Hematopoietic multipotent progenitor cell treated with erythropoietin and hydrocortisone succinate and interleukin-3 and kit ligand, for 6 days (in vitro differentiated cells): Measurements from ENCODE around the gene RNF149.
"Not testable (repeated sequence)": the region's sequence is repeated elsewhere in the genome, so short reads cannot be mapped to it uniquely, and the experiment has no call there.

ENCODE experiments used
- DNase-seq: peaks from one replicate; pipeline ENCODE4 v3.0.0-alpha.2; 2015

Gene RNF149

GRCh38 chr2:101253013-101253702 is 55.3 kb downstream of the RNF149 start:
- peak; percentile 71 for DNase-seq

DNA sequence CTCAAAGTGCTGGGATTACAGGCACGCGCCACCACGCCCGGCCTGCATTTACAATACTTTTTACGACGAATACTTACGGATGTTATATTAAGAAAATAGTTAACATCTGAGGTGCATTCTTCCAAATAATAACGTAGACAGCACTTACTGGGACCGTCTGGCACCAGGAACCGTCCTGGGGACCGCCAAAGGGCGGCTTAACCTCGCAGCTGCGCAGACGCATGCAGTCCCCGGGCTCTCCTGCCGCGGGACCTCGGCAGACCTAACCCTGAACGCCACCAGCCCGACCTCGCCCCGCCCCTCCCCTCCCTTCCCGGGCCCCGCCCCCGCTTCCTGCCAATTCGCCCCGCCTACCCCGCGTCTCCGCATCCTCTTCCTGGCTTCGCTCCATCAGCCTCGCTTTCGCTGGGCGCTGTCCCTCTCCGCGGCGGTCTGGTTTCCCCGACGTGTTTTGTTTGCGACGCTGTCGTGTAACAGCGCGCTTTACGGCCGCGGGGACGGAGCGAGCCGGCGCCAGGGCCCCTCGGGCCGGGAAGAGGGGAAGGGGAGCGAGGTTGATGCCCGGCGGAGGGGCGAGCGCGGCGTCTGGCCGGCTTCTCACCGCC is 56.0 kb downstream of the RNF149 start, which contains the start of gene CNOT11:
CNOT11 (plus strand) TSS at position 479 of the 605 bp plus-strand sequence; CDS start at position 558, 79 bp downstream.
- DNase-seq = peak; percentile 99

- DNase-seq = peak; percentile 50
Observed at GRCh38 chr2:101251844-101252407, 56.6 kb downstream of the RNF149 start.

DNA sequence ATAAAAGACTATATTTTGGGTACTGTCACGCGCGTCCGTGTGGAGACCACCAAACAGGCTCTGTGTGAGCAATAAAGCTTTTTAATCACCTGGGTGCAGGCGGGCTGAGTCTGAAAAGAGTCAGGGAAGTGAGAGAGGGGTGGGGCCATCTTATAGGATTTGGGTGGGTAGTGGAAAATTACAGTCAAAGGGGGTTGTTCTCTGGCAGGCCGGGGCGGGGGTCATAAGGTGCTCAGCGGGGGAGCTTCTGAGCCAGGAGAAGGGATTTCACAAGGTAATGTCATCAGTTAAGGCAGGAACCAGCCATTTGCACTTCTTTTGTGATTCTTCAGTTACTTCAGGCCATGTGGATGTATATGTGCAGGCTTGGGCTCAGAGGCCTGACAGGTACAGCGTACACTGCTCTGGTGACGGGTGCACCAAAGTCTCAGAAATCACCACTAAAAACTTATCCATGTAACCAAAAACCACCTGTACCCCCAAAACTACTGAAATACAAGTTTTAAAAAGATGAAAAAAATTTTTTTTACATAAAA is 57.2 kb downstream of the RNF149 start:
- DNase-seq = not testable (repeated sequence)

- no peak for DNase-seq
Observed at GRCh38 chr2:101249826-101250225, 58.7 kb downstream of the RNF149 start.

- peak; percentile 37 for DNase-seq
Observed at GRCh38 chr2:101248756-101249155, 59.7 kb downstream of the RNF149 start.

DNA sequence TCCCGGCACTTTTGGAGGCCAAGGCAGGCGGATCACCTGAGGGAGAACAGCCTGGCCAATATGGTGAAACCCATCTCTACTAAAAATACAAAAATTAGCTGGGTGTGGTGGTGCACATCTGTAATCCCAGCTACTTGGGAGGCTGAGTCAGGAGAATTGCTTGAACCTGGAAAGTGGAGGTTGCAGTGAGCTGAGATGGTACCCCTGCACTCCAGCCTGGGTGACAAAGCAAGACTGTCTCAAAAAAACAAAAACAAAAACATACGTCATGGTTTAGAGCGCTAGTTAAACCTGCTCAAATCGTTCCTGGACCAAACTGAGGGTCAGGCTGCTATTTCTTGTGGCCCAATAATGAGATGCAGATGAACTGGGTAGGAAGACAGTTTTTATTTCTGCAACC is 63.0 kb downstream of the RNF149 start:
- not testable (repeated sequence) for DNase-seq

DNA sequence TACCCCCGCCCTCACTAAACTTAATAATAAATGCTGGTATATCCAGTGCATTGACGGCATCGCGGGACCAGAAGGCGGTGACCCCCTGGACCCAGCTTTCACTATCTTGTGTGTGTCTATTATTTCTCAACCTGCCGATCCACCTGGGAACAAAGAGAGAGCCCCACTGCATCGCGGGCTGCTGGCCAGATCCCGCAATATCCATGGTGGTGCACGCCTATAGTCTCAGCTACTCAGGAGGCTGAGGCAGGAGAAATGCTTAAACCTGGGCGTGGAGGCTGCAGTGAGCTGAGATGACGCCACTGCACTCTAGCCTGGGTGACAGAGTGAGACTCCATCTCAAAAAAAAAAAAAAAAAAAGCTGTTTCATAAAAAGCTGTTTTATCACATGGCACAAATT is 63.6 kb downstream of the RNF149 start:
- not testable (repeated sequence) for DNase-seq

- not testable (repeated sequence) for DNase-seq
Observed at GRCh38 chr2:101244373-101244772, 64.1 kb downstream of the RNF149 start.

DNA sequence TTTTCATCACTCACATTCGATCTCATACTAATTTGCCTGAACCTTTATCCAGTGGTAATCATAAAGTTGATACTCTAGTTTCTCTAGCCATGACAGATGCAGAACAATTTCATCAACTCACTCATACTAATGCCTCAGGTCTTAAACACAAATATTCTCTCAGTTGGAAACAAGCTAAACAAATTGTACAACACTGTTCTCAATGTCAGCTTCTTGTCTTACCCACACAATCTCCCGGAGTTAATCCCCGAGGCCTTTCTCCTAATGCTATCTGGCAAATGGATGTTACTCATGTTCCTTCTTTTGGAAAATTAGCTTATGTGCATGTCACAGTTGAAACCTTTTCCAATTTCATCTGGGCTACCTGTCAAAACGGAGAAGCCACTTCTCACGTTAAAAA is 67.3 kb downstream of the RNF149 start:
- DNase-seq = no peak

- DNase-seq = peak; percentile 67
Observed at GRCh38 chr2:101240694-101241093, 67.8 kb downstream of the RNF149 start.

- not testable (repeated sequence) for DNase-seq
Observed at GRCh38 chr2:101239760-101240118, 68.8 kb downstream of the RNF149 start.

GRCh38 chr2:101238930-101239759 is 69.4 kb downstream of the RNF149 start:
- no peak for DNase-seq

DNA sequence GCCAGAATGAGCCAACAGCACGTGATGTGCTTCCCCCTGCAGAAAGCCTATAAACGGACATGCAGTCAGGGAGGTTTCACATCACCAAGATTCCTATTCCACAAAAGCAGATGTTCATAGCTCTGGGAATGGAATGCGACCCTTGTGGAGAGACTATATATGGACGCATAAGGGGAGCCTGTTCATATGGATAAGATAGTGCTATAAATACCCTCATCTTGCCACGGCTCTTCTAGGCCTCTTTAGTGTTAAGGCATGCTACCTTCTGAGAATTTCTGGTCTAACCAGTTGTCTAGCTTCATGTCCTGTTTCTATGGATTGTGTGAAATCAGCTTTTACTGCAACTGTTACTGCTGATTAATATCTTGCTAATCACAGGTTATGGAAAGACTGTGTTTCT is 70.6 kb downstream of the RNF149 start:
- not testable (repeated sequence) for DNase-seq

- not testable (repeated sequence) for DNase-seq
Observed at GRCh38 chr2:101235956-101236355, 72.5 kb downstream of the RNF149 start.

DNA sequence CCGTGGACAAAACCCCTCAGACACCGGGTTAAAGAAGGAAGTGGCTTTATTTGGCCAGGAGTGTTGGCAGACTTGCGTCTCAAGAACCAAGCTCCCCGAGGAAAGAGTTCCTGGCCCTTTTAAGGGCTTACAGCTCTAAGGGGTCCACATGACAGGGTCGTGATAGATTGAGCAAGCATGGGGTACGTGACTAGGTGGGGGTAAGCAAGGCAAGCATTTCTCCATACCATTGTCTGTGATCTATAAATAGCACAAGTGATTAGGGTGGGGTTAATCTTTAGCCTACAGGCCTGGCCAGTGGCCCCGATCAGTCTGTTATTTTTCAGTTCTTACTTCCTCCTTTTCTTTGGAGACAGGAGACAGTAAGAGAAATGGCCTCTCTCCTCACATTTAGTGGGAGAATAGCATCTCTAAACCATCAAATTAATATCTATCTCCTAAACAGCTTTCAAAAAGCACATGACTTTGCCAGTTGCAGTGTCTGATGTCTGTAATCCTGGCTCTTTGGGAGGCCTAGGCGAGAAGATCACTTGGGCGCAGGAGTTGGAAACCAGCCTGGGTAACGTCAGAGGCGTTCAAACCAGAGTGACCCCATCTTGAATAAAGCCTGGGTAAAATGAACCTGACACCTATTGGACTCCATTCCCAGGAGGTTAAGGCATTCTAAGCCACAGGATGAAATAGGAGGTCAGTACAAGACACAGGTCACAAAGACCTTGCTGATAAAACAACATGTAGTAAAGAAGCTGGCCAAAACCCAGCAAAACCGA is 74.1 kb downstream of the RNF149 start:
- DNase-seq = peak; percentile 47

DNA sequence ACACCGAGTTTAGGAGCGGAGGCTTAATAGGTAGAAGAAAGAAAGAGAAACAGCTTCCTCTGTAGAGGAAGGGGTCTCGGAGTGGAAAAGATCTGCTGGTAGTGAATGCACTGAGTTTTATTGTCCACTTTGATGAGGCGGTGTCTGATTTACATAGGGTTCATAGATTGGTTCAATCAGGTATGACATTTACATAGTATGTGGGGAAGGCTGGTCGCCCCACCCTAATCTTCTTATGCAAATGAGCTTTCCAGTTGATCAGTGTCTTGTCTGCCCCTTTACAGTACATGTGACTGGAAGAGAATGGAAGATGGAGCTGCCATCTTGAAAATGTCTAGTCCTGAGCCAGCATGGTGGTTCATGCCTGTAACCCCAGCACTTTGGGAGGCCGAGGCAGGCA is 75.7 kb downstream of the RNF149 start:
- no peak for DNase-seq

DNA sequence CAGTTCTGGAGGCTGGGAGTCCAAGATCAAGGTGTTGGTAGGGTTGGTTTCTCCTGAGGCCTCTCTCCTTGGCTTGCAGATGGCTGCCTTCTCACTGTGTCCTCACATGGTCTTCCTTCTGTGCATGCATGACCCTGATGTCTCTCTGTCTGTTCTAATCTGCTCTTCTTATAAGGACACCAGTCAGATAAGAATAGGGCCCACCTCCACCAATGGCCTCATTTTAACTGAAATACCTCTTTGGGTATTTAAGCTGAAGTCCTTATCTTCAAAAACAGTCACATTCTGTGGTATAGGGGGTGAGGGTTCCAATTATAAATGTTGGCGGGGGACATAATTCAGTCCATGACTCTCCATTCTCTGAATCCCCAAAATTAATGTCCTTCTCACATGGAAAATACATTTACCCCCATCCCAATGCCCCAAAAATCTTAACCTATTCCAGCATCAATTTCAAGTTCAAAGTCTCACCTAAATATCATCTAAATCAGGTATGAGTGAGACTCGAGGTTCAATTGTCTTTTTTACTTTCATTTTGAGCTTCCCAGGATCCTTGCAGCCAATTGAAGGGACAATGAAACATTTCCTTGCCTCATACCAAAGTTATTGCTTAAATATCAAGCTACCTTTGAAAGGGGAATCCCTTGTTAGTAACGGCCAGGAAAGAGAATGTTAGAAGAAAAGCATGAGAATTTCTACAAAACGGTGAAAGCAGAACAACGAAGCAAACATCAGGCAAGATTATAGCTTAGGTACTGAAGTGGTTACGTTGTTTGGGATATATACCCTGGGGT is 76.4 kb downstream of the RNF149 start:
- DNase-seq = peak; percentile 76

DNA sequence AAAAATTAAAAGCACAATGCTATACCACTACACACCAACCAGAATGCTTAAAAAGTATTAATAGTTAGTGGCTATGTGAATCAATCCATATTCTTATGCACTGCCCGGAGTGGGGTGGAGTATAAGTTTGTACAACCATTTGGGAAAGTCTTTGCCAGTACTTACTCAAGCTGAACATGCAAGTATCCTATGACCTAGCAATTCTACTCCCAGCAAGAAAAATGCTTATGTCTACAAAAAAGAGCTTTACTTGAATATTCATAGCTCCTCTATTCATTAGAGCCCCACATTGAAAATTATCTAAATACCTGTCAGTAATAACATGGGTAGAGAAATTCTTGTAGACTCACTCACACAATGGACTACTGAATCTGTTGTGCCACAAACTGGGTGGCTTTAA is 77.3 kb downstream of the RNF149 start:
- DNase-seq = no peak

DNA sequence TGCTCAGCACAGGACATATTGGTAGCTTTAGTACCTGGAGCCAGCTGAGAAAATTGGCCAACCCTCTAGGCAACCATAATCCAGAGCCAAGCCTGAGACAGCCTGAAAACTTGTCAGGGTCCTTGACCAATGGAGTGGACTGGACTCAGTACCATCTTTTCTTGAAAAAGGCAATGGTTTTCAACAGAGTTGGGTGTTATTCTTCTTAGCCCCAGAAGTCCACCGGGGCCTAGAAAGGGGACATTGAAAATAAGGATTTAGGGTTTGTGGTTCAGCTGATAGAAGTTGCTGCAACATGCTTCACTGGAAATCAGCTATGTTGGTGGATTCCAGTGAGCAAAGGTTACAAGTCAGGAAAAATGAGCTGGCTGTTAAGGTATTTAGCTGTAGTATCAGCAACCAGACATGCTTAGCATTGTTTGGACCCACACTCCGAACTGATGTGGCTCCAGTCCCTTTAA is 77.9 kb downstream of the RNF149 start:
- no peak for DNase-seq
